HUES64 (cell line): ENCODE data around the gene CFAP20DC.
"Not testable (repeated sequence)": the region's sequence is repeated elsewhere in the genome, so short reads cannot be mapped to it uniquely, and the experiment has no call there.

Experiments
- H3K27ac ChIP-seq: 2 replicates; pipeline ENCODE4 v1.7.0; 2013; ENCODE audit warnings: low read depth, low read length, inconsistent platforms
- H3K27me3 ChIP-seq: 2 replicates; pipeline ENCODE4 v1.6.1; 2013; ENCODE audit warnings: mild to moderate bottlenecking, low read length; ENCODE audit not compliant: insufficient read depth
- H3K36me3 ChIP-seq: 2 replicates; pipeline ENCODE4 v1.6.1; 2013; ENCODE audit warnings: mild to moderate bottlenecking, low read length; ENCODE audit not compliant: insufficient read depth
- H3K4me1 ChIP-seq: 2 replicates; pipeline ENCODE4 v1.6.1; 2013; ENCODE audit warnings: mild to moderate bottlenecking, low read length, moderate library complexity; ENCODE audit not compliant: insufficient read depth
- H3K4me3 ChIP-seq: 2 replicates; pipeline ENCODE4 v1.5.1; 2013; ENCODE audit warnings: mild to moderate bottlenecking, low read length, moderate library complexity
- H3K9ac ChIP-seq: 2 replicates; pipeline ENCODE4 v1.6.1; 2013; ENCODE audit warnings: mild to moderate bottlenecking, low read depth, low read length
- H3K9me3 ChIP-seq: 2 replicates; pipeline ENCODE4 v1.6.1; 2013; ENCODE audit warnings: low read depth, low read length; ENCODE audit not compliant: insufficient read depth
- WGBS: fragments of 150-250, 120-280 bp; methylation state at CpG from one replicate; pipeline ENCODE4 v1.1.7; 2013; ENCODE audit warnings: missing lambda C conversion rate; 5-methylcytosine and 5-hydroxymethylcytosine counted together

Gene CFAP20DC

DNA sequence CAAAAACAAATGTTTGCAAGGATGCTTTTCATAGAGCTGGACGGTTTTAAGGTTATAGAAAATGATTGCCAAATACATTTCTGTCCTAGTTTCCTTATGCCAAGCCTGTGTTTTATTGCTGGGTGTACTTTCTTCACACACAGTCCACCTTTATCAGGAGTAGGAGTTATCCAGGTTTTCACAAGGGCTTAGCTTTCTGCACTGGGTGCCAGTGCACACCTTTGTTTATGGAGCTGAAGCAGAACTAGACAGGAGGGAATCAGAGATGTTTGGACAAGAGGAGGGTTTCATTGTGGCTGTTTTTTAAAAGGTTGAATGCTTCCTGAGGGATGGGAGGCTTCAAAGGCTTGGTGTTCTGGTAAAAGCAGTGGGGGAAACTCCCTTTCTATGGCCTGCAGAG, 353.7 kb downstream of the CFAP20DC start:
- H3K9ac ChIP-seq: no peak overlapping the region
- H3K27me3 ChIP-seq: no peaks in the 10 kb centered on the region
- H3K4me1 ChIP-seq: no peaks in the 10 kb centered on the region
- H3K9me3 ChIP-seq: peaks cover 38% of the 10 kb centered on the region
- H3K27ac ChIP-seq: no peak overlapping the region
- no peak overlapping the region for H3K4me3 ChIP-seq
- 86% methylated on average over 1 of the region's 1 CpG for WGBS
- no peaks in the 10 kb centered on the region for H3K36me3 ChIP-seq

DNA sequence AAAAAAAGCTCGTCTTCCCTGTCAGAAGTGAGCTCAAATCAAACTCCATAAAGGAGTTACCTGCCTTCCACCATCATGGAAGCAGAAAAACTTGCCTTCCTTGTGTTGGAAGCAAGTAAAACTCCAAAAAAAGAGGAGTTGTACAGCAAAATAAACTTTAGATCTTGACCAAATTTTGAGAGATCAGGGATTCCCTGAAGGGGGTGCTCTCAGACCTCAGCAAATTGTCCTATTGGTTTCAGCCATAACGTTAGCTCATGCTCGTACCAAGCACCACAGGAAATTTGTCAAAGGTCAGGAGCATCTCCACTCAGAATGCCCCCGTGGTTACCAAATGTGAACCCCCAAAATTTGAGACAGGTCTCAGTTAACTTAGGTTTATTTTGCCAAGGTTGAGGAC, 354.5 kb downstream of the CFAP20DC start:
- H3K9ac ChIP-seq, H3K4me3 ChIP-seq, H3K4me1 ChIP-seq, H3K36me3 ChIP-seq, H3K27ac ChIP-seq, H3K27me3 ChIP-seq: not testable (repeated sequence)
- 88% methylated on average over 4 of the region's 4 CpGs for WGBS
- peaks cover 46% of the 10 kb centered on the region for H3K9me3 ChIP-seq

DNA sequence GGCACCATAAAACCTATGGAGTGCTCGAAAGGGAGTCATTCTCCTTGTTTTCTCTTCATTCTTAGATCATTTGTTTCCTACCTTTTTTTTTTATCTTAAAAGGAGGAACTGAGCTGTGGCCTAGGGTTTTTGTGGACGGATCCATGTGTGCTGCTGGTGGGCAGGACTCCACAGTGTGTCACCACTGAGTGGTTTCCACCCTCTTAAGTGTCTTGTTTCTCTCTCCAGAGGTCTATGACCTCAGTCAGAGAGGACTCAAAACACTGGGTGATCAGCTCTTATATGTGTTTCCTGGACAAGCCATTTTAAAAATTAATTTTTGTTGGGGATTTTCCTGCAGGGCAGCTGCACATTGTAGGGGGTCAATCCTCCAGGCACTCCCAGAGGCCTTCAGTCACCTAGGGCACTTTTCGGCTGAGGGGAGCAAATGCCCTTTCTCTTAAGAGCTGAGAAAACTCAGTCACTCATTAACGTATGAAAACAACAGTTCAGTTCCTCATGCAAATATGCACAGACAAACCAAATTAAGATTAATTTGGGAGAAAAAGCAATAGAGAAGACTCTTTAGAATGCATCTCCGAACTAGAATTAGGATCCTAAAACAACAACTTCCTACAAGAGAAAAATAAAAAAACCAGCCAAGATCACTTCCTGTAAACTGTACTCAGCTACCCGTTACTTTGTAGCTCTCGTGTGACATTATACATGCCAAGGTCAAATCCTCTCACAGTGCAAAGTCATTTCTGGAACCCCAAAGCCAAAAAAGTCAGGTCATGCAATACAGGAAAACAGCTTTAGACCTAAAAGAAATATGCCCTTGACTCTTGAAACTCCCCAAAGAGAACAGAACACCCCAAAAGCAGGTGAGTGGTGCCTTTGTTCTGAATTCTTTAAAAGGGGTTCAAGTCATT, 355.6 kb downstream of the CFAP20DC start:
- 87% methylated on average over 7 of the region's 7 CpGs for WGBS
- H3K27ac ChIP-seq: no peak overlapping the region
- H3K4me3 ChIP-seq: no peak overlapping the region
- H3K36me3 ChIP-seq: no peaks in the 10 kb centered on the region
- no peak overlapping the region for H3K9ac ChIP-seq
- H3K4me1 ChIP-seq: no peaks in the 10 kb centered on the region
- H3K27me3 ChIP-seq: no peaks in the 10 kb centered on the region
- peaks cover 54% of the 10 kb centered on the region for H3K9me3 ChIP-seq

DNA sequence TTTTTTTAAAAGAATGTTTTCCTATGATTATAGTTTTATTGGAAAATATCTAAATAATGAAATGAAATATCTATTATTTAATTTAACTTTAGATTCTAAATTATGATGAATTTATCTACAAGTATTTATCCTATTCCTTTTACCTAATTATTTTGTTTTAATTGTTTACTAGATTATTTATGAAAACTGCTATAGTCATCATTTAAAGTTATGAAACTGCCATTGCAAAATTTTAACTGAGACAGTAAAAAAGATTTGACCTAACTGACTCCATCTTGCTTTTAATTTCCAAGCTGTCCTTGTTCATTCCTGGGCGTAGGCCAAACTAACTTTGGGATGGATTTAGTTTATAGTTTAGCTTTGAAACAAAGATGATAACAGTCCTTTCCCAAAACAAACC, 357.3 kb downstream of the CFAP20DC start:
- Histone ChIP-seq H3K9ac (no peak overlapping the region), H3K36me3 (no peaks in the 10 kb centered on the region), H3K4me3 (no peak overlapping the region), H3K27me3 (no peaks in the 10 kb centered on the region), H3K27ac (no peak overlapping the region), H3K9me3 (peaks cover 71% of the 10 kb centered on the region), H3K4me1 (no peaks in the 10 kb centered on the region)
- no CpG with 5 or more reads among the region's 1 CpG for WGBS
